Neural crest cell (in vitro differentiated cells): Measurements from ENCODE around the gene ACTRT2. TPM values are rescaled to one million over a fixed set of nuclear protein-coding genes. Genes with fewer than 3 reads are reported as not detected.

Source experiments
- DNase-seq: peaks from one replicate; pipeline ENCODE4 v3.0.0; 2021; ENCODE audit warnings: low read depth, mixed read lengths, low spot score
- H3K27ac Mint-ChIP-seq: one replicate; pipeline ENCODE4 v1.8.0; 2021; ENCODE audit warnings: mild to moderate bottlenecking, mixed read lengths; ENCODE audit not compliant: unreplicated experiment
- H3K27me3 Mint-ChIP-seq: 2 replicates; pipeline ENCODE4 v1.8.0; 2021; ENCODE audit warnings: low read depth, mild to moderate bottlenecking, mixed read lengths
- H3K36me3 Mint-ChIP-seq: 2 replicates; pipeline ENCODE4 v1.8.0; 2021; ENCODE audit warnings: low read depth, mild to moderate bottlenecking, mixed read lengths
- H3K4me1 Mint-ChIP-seq: 2 replicates; pipeline ENCODE4 v1.8.0; 2021; ENCODE audit warnings: mixed read lengths
- H3K4me3 Mint-ChIP-seq: one replicate; pipeline ENCODE4 v1.8.0; 2021; ENCODE audit warnings: mild to moderate bottlenecking, mixed read lengths
- H3K9me3 Mint-ChIP-seq: 2 replicates; pipeline ENCODE4 v1.8.0; 2021; ENCODE audit warnings: mixed read lengths
- CTCF ChIP-seq: fragments of 200-600 bp; sonication (generic); conservative IDR thresholded peaks from 2 replicates; pipeline ENCODE4 v1.5.0; 2021; ENCODE audit warnings: antibody characterized with exemption, mild to moderate bottlenecking
- total RNA-seq: library from RNA; stranded (reverse); gene quantifications from 2 replicates; pipeline ENCODE4 v1.2.1, GENCODE V29; 2021

Gene ACTRT2
- total RNA-seq, 1 donor from 2014 or later: not detected

GRCh38 chr1:3022976-3023375 lies 1.7 kb downstream of the ACTRT2 start:
- no peak overlapping the region for H3K4me3 Mint-ChIP-seq
- H3K27ac Mint-ChIP-seq: no peak overlapping the region
- H3K27me3 Mint-ChIP-seq: peaks cover 3% of the 10 kb centered on the region
- no peak for TF ChIP-seq CTCF
- peaks cover 6% of the 10 kb centered on the region for H3K9me3 Mint-ChIP-seq
- H3K36me3 Mint-ChIP-seq: no peaks in the 10 kb centered on the region
- no peaks in the 10 kb centered on the region for H3K4me1 Mint-ChIP-seq
- DNase-seq: no peak

DNA sequence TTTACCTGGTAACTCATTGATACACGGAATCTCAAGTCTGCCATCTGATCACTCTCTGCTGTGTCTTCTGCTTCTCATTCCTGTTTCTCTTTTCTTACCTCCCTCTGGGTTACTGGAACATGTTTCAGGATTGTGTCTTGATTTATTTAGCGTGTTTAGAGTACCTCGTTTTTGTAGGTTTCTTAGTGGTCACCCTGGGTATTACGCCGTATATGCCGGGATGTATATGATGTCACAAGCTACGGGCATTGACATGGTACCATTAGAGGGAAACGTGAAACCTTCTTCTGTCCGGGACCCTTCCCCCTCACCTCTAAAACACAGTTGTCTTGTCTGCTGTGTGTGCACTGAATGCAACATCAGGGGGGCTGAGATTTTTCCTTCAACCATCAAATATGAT lies 2.8 kb downstream of the ACTRT2 start:
- H3K27me3 Mint-ChIP-seq: peaks cover 3% of the 10 kb centered on the region
- no peak for DNase-seq
- no peak for TF ChIP-seq CTCF
- no peaks in the 10 kb centered on the region for H3K36me3 Mint-ChIP-seq
- peaks cover 6% of the 10 kb centered on the region for H3K9me3 Mint-ChIP-seq
- no peak overlapping the region for H3K27ac Mint-ChIP-seq
- no peaks in the 10 kb centered on the region for H3K4me1 Mint-ChIP-seq
- H3K4me3 Mint-ChIP-seq: no peak overlapping the region

DNA sequence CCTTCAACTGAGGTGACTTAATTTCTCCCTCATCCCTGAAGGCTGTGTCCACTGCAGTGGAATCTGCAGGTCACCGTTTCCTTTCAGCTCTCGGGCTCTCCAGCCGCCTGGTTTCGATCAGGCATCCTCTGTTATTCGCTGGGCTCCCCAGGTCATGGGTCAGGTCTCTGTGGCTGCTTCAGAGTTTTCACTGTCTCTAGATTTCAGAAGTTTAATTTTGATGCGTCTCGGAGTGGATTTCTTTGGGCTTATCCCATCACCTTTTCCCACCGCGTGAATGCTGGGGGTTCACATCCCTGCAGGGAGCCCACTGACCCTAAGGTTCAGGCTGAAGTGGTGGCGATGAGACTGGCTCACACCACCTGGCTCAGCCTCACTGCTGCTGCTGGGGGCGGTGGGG lies 3.3 kb downstream of the ACTRT2 start:
- Mint-ChIP-seq H3K4me1 (no peaks in the 10 kb centered on the region), H3K27ac (no peak overlapping the region), H3K27me3 (peaks cover 3% of the 10 kb centered on the region), H3K4me3 (no peak overlapping the region), H3K9me3 (peaks cover 6% of the 10 kb centered on the region), H3K36me3 (no peaks in the 10 kb centered on the region)
- DNase-seq: no peak
- TF ChIP-seq CTCF: no peak

DNA sequence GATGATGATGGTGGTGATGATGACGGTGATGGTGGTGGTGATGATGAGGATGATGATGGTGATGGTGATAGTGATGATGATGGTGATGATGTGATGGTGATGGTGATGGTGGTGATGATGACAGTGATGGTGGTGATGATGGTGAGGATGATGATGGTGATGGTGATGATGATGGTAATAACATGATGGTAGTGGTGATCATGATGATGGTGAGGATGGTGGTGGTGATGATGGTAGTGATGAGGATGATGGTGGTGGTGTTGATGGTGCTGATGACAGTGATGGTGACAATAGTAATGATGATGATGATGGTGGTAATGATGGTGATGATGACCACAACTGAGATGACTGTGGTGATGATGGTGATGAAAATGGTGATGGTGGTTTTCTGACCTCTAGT lies 4.9 kb downstream of the ACTRT2 start:
- Mint-ChIP-seq H3K9me3 (peaks cover 6% of the 10 kb centered on the region), H3K36me3 (no peaks in the 10 kb centered on the region), H3K4me3 (no peak overlapping the region), H3K27ac (no peak overlapping the region), H3K27me3 (peaks cover 3% of the 10 kb centered on the region), H3K4me1 (no peaks in the 10 kb centered on the region)
- no peak for DNase-seq
- TF ChIP-seq CTCF: no peak

GRCh38 chr1:3026581-3027391 lies 5.5 kb downstream of the ACTRT2 start:
- no peak overlapping the region for H3K27ac Mint-ChIP-seq
- H3K27me3 Mint-ChIP-seq: peaks cover 3% of the 10 kb centered on the region
- H3K4me3 Mint-ChIP-seq: no peak overlapping the region

More at GRCh38 chr1:3026581-3027391, 5.5 kb downstream of the ACTRT2 start:
- DNase-seq: no peak
- no peaks in the 10 kb centered on the region for H3K4me1 Mint-ChIP-seq
- H3K36me3 Mint-ChIP-seq: no peaks in the 10 kb centered on the region
- no peak for TF ChIP-seq CTCF
- peaks cover 6% of the 10 kb centered on the region for H3K9me3 Mint-ChIP-seq
